ENCODE measurements around the gene KIF25. TPM values are rescaled to one million over a fixed set of nuclear protein-coding genes. Genes with fewer than 3 reads are reported as not detected.

The KIF25 gene
- polyA plus RNA-seq, 1 donor from 2014 or later: not detected

DNA sequence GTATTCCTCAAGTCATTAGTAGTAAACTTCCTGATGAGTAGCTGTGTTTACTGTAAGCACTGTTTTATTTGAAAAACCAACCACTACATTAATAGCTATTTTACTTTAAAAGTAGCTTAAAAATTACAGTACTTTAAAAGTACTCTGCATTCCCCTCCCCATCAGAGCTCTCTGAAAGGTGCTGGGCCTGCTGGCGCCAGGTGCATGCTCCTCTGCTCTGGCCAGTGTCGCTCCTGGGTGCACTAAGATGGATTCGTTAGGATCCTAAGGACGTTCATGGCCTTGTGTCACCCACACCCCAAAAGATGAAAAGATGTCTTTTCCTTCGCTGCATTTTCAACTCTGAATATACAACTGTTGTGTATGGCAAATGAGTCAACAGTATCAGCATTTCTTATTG lies 43.9 kb upstream of the KIF25 start:
- Histone ChIP-seq H3K9ac (ENCODE audit: low read length) (no peak overlapping the region), H3K36me3 (ENCODE audit: insufficient read depth, low read length) (peaks cover 12% of the 10 kb centered on the region), H3K9me2 (ENCODE audit: insufficient read depth, low read length) (no peaks in the 10 kb centered on the region), H4K20me1 (ENCODE audit: insufficient read depth) (no peaks in the 10 kb centered on the region), H3K4me3 (ENCODE audit: low read length) (no peak overlapping the region), H3K4me2 (ENCODE audit: low read length) (no peak overlapping the region), H3K79me2 (replicated peaks; ENCODE audit: insufficient read depth, low read length) (peaks cover 5% of the 10 kb centered on the region), H3F3A (ENCODE audit: insufficient read depth, low read length, poor library complexity, severe bottlenecking) (no peaks in the 10 kb centered on the region), H3K9me3 (ENCODE audit: low read length) (no peaks in the 10 kb centered on the region), H3K27ac (ENCODE audit: low read length) (no peak overlapping the region), H2AFZ (ENCODE audit: low read depth, low read length) (no peak overlapping the region), H3K27me3 (ENCODE audit: insufficient read depth, low read depth, low read length) (no peaks in the 10 kb centered on the region)
- TF ChIP-seq, protein P1, sequence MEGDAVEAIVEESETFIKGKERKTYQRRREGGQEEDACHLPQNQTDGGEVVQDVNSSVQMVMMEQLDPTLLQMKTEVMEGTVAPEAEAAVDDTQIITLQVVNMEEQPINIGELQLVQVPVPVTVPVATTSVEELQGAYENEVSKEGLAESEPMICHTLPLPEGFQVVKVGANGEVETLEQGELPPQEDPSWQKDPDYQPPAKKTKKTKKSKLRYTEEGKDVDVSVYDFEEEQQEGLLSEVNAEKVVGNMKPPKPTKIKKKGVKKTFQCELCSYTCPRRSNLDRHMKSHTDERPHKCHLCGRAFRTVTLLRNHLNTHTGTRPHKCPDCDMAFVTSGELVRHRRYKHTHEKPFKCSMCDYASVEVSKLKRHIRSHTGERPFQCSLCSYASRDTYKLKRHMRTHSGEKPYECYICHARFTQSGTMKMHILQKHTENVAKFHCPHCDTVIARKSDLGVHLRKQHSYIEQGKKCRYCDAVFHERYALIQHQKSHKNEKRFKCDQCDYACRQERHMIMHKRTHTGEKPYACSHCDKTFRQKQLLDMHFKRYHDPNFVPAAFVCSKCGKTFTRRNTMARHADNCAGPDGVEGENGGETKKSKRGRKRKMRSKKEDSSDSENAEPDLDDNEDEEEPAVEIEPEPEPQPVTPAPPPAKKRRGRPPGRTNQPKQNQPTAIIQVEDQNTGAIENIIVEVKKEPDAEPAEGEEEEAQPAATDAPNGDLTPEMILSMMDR (IDR thresholded peaks at IDR 0.05; ENCODE audit: poor library complexity, severe bottlenecking): no peak
- no peak for TF ChIP-seq EP300 (conservative IDR thresholded peaks at IDR 0.05; ENCODE audit: poor library complexity, severe bottlenecking)
- TF ChIP-seq TAF1 (IDR thresholded peaks at IDR 0.05; ENCODE audit: low read depth): no peak
- TF ChIP-seq MXI1 (conservative IDR thresholded peaks at IDR 0.05; ENCODE audit: poor library complexity, severe bottlenecking): no peak
- TF ChIP-seq SMC3 (conservative IDR thresholded peaks at IDR 0.05; ENCODE audit: poor library complexity): no peak
- TF ChIP-seq, protein P2, sequence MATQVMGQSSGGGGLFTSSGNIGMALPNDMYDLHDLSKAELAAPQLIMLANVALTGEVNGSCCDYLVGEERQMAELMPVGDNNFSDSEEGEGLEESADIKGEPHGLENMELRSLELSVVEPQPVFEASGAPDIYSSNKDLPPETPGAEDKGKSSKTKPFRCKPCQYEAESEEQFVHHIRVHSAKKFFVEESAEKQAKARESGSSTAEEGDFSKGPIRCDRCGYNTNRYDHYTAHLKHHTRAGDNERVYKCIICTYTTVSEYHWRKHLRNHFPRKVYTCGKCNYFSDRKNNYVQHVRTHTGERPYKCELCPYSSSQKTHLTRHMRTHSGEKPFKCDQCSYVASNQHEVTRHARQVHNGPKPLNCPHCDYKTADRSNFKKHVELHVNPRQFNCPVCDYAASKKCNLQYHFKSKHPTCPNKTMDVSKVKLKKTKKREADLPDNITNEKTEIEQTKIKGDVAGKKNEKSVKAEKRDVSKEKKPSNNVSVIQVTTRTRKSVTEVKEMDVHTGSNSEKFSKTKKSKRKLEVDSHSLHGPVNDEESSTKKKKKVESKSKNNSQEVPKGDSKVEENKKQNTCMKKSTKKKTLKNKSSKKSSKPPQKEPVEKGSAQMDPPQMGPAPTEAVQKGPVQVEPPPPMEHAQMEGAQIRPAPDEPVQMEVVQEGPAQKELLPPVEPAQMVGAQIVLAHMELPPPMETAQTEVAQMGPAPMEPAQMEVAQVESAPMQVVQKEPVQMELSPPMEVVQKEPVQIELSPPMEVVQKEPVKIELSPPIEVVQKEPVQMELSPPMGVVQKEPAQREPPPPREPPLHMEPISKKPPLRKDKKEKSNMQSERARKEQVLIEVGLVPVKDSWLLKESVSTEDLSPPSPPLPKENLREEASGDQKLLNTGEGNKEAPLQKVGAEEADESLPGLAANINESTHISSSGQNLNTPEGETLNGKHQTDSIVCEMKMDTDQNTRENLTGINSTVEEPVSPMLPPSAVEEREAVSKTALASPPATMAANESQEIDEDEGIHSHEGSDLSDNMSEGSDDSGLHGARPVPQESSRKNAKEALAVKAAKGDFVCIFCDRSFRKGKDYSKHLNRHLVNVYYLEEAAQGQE (IDR thresholded peaks at IDR 0.05; ENCODE audit: borderline replicate concordance): no peak
- TF ChIP-seq RAD21 (conservative IDR thresholded peaks at IDR 0.05): no peak
- TF ChIP-seq EZH2 (IDR thresholded peaks at IDR 0.05; ENCODE audit: borderline replicate concordance, insufficient read depth, low read length, poor library complexity, severe bottlenecking): no peak
- TF ChIP-seq POLR2AphosphoS5 (IDR thresholded peaks at IDR 0.05): no peak

DNA sequence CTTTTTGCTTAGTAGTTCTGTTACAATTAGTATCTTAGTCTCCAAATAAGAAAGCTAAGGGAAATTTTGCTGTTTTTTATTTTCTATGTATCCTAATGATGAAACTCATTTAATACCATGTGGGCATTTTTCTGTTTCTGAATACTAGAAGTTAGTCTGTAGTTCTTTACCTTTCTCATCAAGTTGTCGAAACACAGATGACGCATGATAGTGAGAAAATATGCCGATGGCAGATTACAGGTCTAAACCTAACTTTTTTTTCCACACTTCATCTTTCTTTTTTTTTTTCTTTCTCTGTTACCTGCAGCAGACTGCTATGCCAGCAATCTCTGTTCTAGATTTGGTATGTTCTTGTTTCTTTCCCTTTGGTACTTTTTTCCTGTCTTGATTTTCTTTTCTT lies 43.3 kb upstream of the KIF25 start:
- H3K9me2 ChIP-seq (ENCODE audit: insufficient read depth, low read length): no peaks in the 10 kb centered on the region
- no peaks in the 10 kb centered on the region for H3F3A ChIP-seq (ENCODE audit: insufficient read depth, low read length, poor library complexity, severe bottlenecking)
- no peaks in the 10 kb centered on the region for H4K20me1 ChIP-seq (ENCODE audit: insufficient read depth)
- no peak overlapping the region for H3K27ac ChIP-seq (ENCODE audit: low read length)
- peaks cover 6% of the 10 kb centered on the region for H3K79me2 ChIP-seq (replicated peaks; ENCODE audit: insufficient read depth, low read length)
- no peak overlapping the region for H3K4me2 ChIP-seq (ENCODE audit: low read length)
- H3K4me3 ChIP-seq (ENCODE audit: low read length): no peak overlapping the region
- no peak overlapping the region for H2AFZ ChIP-seq (ENCODE audit: low read depth, low read length)
- no peak overlapping the region for H3K9ac ChIP-seq (ENCODE audit: low read length)
- peaks cover 6% of the 10 kb centered on the region for H3K36me3 ChIP-seq (ENCODE audit: insufficient read depth, low read length)
- no peaks in the 10 kb centered on the region for H3K27me3 ChIP-seq (ENCODE audit: insufficient read depth, low read depth, low read length)
- TF ChIP-seq SMC3 (conservative IDR thresholded peaks at IDR 0.05; ENCODE audit: poor library complexity) (no peak), POLR2AphosphoS5 (IDR thresholded peaks at IDR 0.05) (no peak), MXI1 (conservative IDR thresholded peaks at IDR 0.05; ENCODE audit: poor library complexity, severe bottlenecking) (no peak), TAF1 (IDR thresholded peaks at IDR 0.05; ENCODE audit: low read depth) (no peak), RAD21 (conservative IDR thresholded peaks at IDR 0.05) (no peak), EZH2 (IDR thresholded peaks at IDR 0.05; ENCODE audit: borderline replicate concordance, insufficient read depth, low read length, poor library complexity, severe bottlenecking) (no peak), EP300 (conservative IDR thresholded peaks at IDR 0.05; ENCODE audit: poor library complexity, severe bottlenecking) (no peak)
- TF ChIP-seq, protein P2 (IDR thresholded peaks at IDR 0.05; ENCODE audit: borderline replicate concordance): no peak
- TF ChIP-seq, protein P1 (IDR thresholded peaks at IDR 0.05; ENCODE audit: poor library complexity, severe bottlenecking): no peak
- H3K9me3 ChIP-seq (ENCODE audit: low read length): no peaks in the 10 kb centered on the region
